WTC11 (cell line): ENCODE results near the gene ZNF892. TPM values are rescaled to one million over a fixed set of nuclear protein-coding genes. Genes with fewer than 3 reads are reported as not detected.

Experiments used
- ATAC-seq: fragments of 200-7000 bp; cut with Tn5 transposase; 2 replicates; pipeline ENCODE4 v1.10.0; 2021; ENCODE audit warnings: mild to moderate bottlenecking, moderate library complexity
- CTCF ChIA-PET: fragments of 300-600 bp; sonication (Branson Sonifier 250); formaldehyde crosslinking; loops from one replicate; lab custom pipeline; 2021; ENCODE audit warnings: antibody characterized with exemption; lab: Charles Lee
- POLR2A ChIA-PET: fragments of 350-600 bp; sonication (Branson Sonifier 250); formaldehyde crosslinking; loops from one replicate; lab custom pipeline; 2021; ENCODE audit warnings: antibody characterized with exemption; lab: Charles Lee
- DNase-seq: peaks from one replicate; pipeline ENCODE4 v3.0.0; 2021; ENCODE audit warnings: low spot score
- H3K27ac Mint-ChIP-seq: 2 replicates; pipeline ENCODE4 v1.8.0; 2021; ENCODE audit warnings: mixed read lengths
- H3K27me3 Mint-ChIP-seq: 2 replicates; pipeline ENCODE4 v1.8.0; 2021; ENCODE audit warnings: low read depth, mild to moderate bottlenecking, moderate library complexity, mixed read lengths
- H3K36me3 Mint-ChIP-seq: 2 replicates; pipeline ENCODE4 v1.8.0; 2021; ENCODE audit warnings: mixed read lengths
- H3K4me1 Mint-ChIP-seq: 2 replicates; pipeline ENCODE4 v1.8.0; 2022; ENCODE audit warnings: mixed read lengths
- H3K4me3 Mint-ChIP-seq: 2 replicates; pipeline ENCODE4 v1.8.0; 2021; ENCODE audit warnings: mild to moderate bottlenecking, moderate library complexity, mixed read lengths
- H3K9me3 Mint-ChIP-seq: 2 replicates; pipeline ENCODE4 v1.8.0; 2021; ENCODE audit warnings: mixed read lengths
- ATF1 ChIP-seq: sonication (generic); formaldehyde crosslinking; IDR thresholded peaks from 2 replicates; pipeline ENCODE4 v1.8.1; 2023; ENCODE audit warnings: mild to moderate bottlenecking, moderate library complexity, missing genetic modification reagents
- ATF3 ChIP-seq: sonication (generic); formaldehyde crosslinking; conservative IDR thresholded peaks from 2 replicates; pipeline ENCODE4 v1.8.1; 2022; ENCODE audit warnings: mild to moderate bottlenecking, missing genetic modification reagents
- CDX4 ChIP-seq: fragments of 250-450 bp; sonication (Bioruptor Pico); IDR thresholded peaks from 2 replicates; pipeline ENCODE4 v1.9.0; 2021; ENCODE audit warnings: moderate library complexity, mild to moderate bottlenecking, inconsistent platforms, borderline replicate concordance
- CREM ChIP-seq: sonication (generic); formaldehyde crosslinking; IDR thresholded peaks from 2 replicates; pipeline ENCODE4 v1.8.1; 2022; ENCODE audit warnings: mild to moderate bottlenecking, missing genetic modification reagents, moderate library complexity
- ELF4 ChIP-seq: sonication (generic); formaldehyde crosslinking; IDR thresholded peaks from 2 replicates; pipeline ENCODE4 v1.8.1; 2022; ENCODE audit warnings: low read depth, mild to moderate bottlenecking, moderate library complexity, missing genetic modification reagents
- EMX1 ChIP-seq: fragments of 250-450 bp; sonication (Bioruptor Pico); IDR thresholded peaks from 2 replicates; pipeline ENCODE4 v1.8.0; 2021; ENCODE audit warnings: mild to moderate bottlenecking
- GABPB1 ChIP-seq: sonication (generic); formaldehyde crosslinking; IDR thresholded peaks from 2 replicates; pipeline ENCODE4 v1.8.1; 2023; ENCODE audit warnings: mild to moderate bottlenecking, missing genetic modification reagents
- GTF2I ChIP-seq: fragments of 250-450 bp; sonication (Bioruptor Pico); conservative IDR thresholded peaks from 2 replicates; pipeline ENCODE4 v1.4.0; 2021; ENCODE audit warnings: mild to moderate bottlenecking
- IRF2 ChIP-seq: sonication (generic); formaldehyde crosslinking; IDR thresholded peaks from 2 replicates; pipeline ENCODE4 v1.8.0; 2022; ENCODE audit warnings: low read depth, missing genetic modification reagents, borderline replicate concordance
- JAZF1 ChIP-seq: fragments of 250-450 bp; sonication (Bioruptor Pico); IDR thresholded peaks from 2 replicates; pipeline ENCODE4 v1.9.0; 2021; ENCODE audit warnings: moderate library complexity, mild to moderate bottlenecking, inconsistent platforms
- NFATC4 ChIP-seq: fragments of 250-450 bp; sonication (Bioruptor Pico); IDR thresholded peaks from 2 replicates; pipeline ENCODE4 v1.9.0; 2021; ENCODE audit warnings: mild to moderate bottlenecking
- NFE2L1 ChIP-seq: sonication (generic); formaldehyde crosslinking; IDR thresholded peaks from 2 replicates; pipeline ENCODE4 v1.8.1; 2023; ENCODE audit warnings: missing genetic modification reagents
- NFYB ChIP-seq: sonication (generic); formaldehyde crosslinking; conservative IDR thresholded peaks from 2 replicates; pipeline ENCODE4 v1.8.0; 2022; ENCODE audit warnings: low read depth, missing genetic modification reagents
- NR1H2 ChIP-seq: sonication (generic); formaldehyde crosslinking; IDR thresholded peaks from 2 replicates; pipeline ENCODE4 v1.9.0; 2021; ENCODE audit warnings: mild to moderate bottlenecking, moderate library complexity, missing genetic modification reagents
- NR2C2 ChIP-seq: sonication (generic); formaldehyde crosslinking; IDR thresholded peaks from 2 replicates; pipeline ENCODE4 v1.8.0; 2022; ENCODE audit warnings: mild to moderate bottlenecking, missing genetic modification reagents
- RORB ChIP-seq: fragments of 250-450 bp; sonication (Bioruptor Pico); IDR thresholded peaks from 2 replicates; pipeline ENCODE4 v1.9.0; 2021; ENCODE audit warnings: mild to moderate bottlenecking
- SOX15 ChIP-seq: fragments of 250-450 bp; sonication (Bioruptor Pico); IDR thresholded peaks from 2 replicates; pipeline ENCODE4 v1.9.0; 2021; ENCODE audit warnings: mild to moderate bottlenecking
- TEAD4 ChIP-seq: sonication (generic); formaldehyde crosslinking; IDR thresholded peaks from 2 replicates; pipeline ENCODE4 v1.8.0; 2022; ENCODE audit warnings: mild to moderate bottlenecking, missing genetic modification reagents
- TP53 ChIP-seq: sonication (generic); formaldehyde crosslinking; IDR thresholded peaks from 2 replicates; pipeline ENCODE4 v1.8.1; 2023; ENCODE audit warnings: mild to moderate bottlenecking, missing genetic modification reagents
- ZNF138 ChIP-seq: sonication (generic); formaldehyde crosslinking; conservative IDR thresholded peaks from 2 replicates; pipeline ENCODE4 v1.8.1; 2022; ENCODE audit warnings: mild to moderate bottlenecking, moderate library complexity, missing genetic modification reagents
- ZNF219 ChIP-seq: sonication (generic); formaldehyde crosslinking; IDR thresholded peaks from 2 replicates; pipeline ENCODE4 v1.8.0; 2023; ENCODE audit warnings: missing genetic modification reagents, mild to moderate bottlenecking, borderline replicate concordance
- ZNF263 ChIP-seq: sonication (generic); formaldehyde crosslinking; IDR thresholded peaks from 2 replicates; pipeline ENCODE4 v1.8.1; 2022; ENCODE audit warnings: low read depth, mild to moderate bottlenecking, moderate library complexity, missing genetic modification reagents
- ZNF317 ChIP-seq: sonication (generic); formaldehyde crosslinking; IDR thresholded peaks from 2 replicates; pipeline ENCODE4 v1.8.1; 2023; ENCODE audit warnings: low read depth, mild to moderate bottlenecking, moderate library complexity, missing genetic modification reagents, borderline replicate concordance
- total RNA-seq: library from RNA; stranded (reverse); gene quantifications from 3 replicates; pipeline ENCODE4 v1.2.3, GENCODE V29; 2021
- TF ChIP-seq, protein P1 (sequence below): sonication (generic); formaldehyde crosslinking; IDR thresholded peaks from 2 replicates; pipeline ENCODE4 v1.8.1; 2023; ENCODE audit warnings: mild to moderate bottlenecking, missing genetic modification reagents, moderate library complexity
- TF ChIP-seq, protein P2 (sequence below): sonication (generic); formaldehyde crosslinking; IDR thresholded peaks from 2 replicates; pipeline ENCODE4 v1.8.1; 2022; ENCODE audit warnings: mild to moderate bottlenecking, missing genetic modification reagents, moderate library complexity, borderline replicate concordance
- TF ChIP-seq, protein P3 (sequence below): sonication (generic); formaldehyde crosslinking; IDR thresholded peaks from 2 replicates; pipeline ENCODE4 v1.8.0; 2023; ENCODE audit warnings: missing genetic modification reagents
- TF ChIP-seq, protein P4 (sequence below): sonication (generic); formaldehyde crosslinking; IDR thresholded peaks from 2 replicates; pipeline ENCODE4 v1.8.0; 2022; ENCODE audit warnings: mild to moderate bottlenecking, missing genetic modification reagents

Gene ZNF892
- total RNA-seq, 1 experiment from 2014 or later, result 9.4 TPM

DNA sequence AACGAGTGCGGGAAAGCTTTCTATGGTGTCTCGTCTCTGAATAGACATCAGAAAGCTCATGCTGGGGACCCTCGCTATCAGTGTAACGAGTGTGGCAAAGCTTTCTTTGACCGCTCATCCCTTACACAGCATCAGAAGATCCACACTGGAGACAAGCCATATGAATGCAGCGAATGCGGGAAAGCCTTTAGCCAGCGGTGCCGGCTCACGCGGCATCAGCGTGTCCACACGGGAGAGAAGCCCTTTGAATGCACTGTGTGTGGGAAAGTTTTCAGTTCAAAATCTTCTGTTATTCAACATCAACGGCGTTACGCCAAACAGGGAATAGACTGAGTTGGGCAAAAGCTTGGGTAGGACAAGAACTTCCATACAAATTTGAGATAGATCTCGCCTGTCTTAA, 25.5 kb upstream of the ZNF892 start:
- Mint-ChIP-seq H3K36me3 (peaks cover 26% of the 10 kb centered on the region), H3K27ac (no peak overlapping the region)
- ATAC-seq, result no peak
- ChIA-PET CTCF (no interaction called here), POLR2A (no interaction called here)
- TF ChIP-seq ZNF138 (CRISPR knock-in tag) (no peak), ELF4 (CRISPR knock-in tag) (no peak), ATF3 (no peak), NFYB (CRISPR knock-in tag) (no peak), IRF2 (CRISPR knock-in tag) (no peak), ZNF219 (CRISPR knock-in tag) (no peak)
- TF ChIP-seq, protein P1, sequence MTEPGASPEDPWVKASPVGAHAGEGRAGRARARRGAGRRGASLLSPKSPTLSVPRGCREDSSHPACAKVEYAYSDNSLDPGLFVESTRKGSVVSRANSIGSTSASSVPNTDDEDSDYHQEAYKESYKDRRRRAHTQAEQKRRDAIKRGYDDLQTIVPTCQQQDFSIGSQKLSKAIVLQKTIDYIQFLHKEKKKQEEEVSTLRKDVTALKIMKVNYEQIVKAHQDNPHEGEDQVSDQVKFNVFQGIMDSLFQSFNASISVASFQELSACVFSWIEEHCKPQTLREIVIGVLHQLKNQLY, result no peak
- TF ChIP-seq, protein P2, sequence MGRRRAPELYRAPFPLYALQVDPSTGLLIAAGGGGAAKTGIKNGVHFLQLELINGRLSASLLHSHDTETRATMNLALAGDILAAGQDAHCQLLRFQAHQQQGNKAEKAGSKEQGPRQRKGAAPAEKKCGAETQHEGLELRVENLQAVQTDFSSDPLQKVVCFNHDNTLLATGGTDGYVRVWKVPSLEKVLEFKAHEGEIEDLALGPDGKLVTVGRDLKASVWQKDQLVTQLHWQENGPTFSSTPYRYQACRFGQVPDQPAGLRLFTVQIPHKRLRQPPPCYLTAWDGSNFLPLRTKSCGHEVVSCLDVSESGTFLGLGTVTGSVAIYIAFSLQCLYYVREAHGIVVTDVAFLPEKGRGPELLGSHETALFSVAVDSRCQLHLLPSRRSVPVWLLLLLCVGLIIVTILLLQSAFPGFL, result no peak
- TF ChIP-seq, all 79 proteins: peak for 0
- Mint-ChIP-seq H3K4me1 (no peaks in the 10 kb centered on the region), H3K4me3 (no peak overlapping the region), H3K27me3 (no peaks in the 10 kb centered on the region), H3K9me3 (no peaks in the 10 kb centered on the region; the same call in 1 of the 2 replicates)
- DNase-seq, result no peak

GRCh38 chr2:95185197-95185596, 22.1 kb upstream of the ZNF892 start:
- no peak for TF ChIP-seq TP53 (CRISPR knock-in tag)
- TF ChIP-seq ZNF317 (CRISPR knock-in tag), result no peak
- no peak for TF ChIP-seq ATF1 (CRISPR knock-in tag)
- TF ChIP-seq JAZF1 (CRISPR knock-in tag), result no peak
- TF ChIP-seq TEAD4 (CRISPR knock-in tag), result no peak
- no peak for TF ChIP-seq GABPB1 (CRISPR knock-in tag)
- TF ChIP-seq NR1H2, result no peak
- no peak for TF ChIP-seq ZNF138 (CRISPR knock-in tag)
- TF ChIP-seq CREM, result no peak
- TF ChIP-seq EMX1 (CRISPR knock-in tag), result no peak
- no peak for TF ChIP-seq RORB
- no peak for TF ChIP-seq SOX15 (CRISPR knock-in tag)
- TF ChIP-seq NR2C2 (CRISPR knock-in tag), result no peak
- DNase-seq (no peak), ATAC-seq (no peak)
- no peak overlapping the region for H3K27ac Mint-ChIP-seq
- H3K9me3 Mint-ChIP-seq, result no peaks in the 10 kb centered on the region; the same call in 1 of the 2 replicates
- POLR2A ChIA-PET, result interaction anchor here (0.6 kb wide), 1 partner anchor 22 kb away, joined by 4 read pairs; no protein-coding TSS in a partner anchor
- H3K4me1 Mint-ChIP-seq, result no peaks in the 10 kb centered on the region
- CTCF ChIA-PET, result interaction anchor here (0.6 kb wide), 1 partner anchor 92 kb away, joined by 3 read pairs; no protein-coding TSS in a partner anchor
- H3K36me3 Mint-ChIP-seq, result peaks cover 18% of the 10 kb centered on the region
- peaks cover 9% of the 10 kb centered on the region; the same call in 1 of the 2 replicates for H3K27me3 Mint-ChIP-seq
- no peak overlapping the region for H3K4me3 Mint-ChIP-seq

- DNase-seq (no peak), ATAC-seq (no peak)
- no peaks in the 10 kb centered on the region for H3K4me1 Mint-ChIP-seq
- peaks cover 12% of the 10 kb centered on the region for H3K27me3 Mint-ChIP-seq
- no peaks in the 10 kb centered on the region; the same call in 1 of the 2 replicates for H3K9me3 Mint-ChIP-seq
- POLR2A ChIA-PET, result no interaction called here
- no peak for TF ChIP-seq JAZF1 (CRISPR knock-in tag)
- TF ChIP-seq NFATC4 (CRISPR knock-in tag), result no peak
- no peak for TF ChIP-seq GTF2I (CRISPR knock-in tag)
- no peak for TF ChIP-seq ZNF263 (CRISPR knock-in tag)
- no peak for TF ChIP-seq RORB
- TF ChIP-seq, protein P3, sequence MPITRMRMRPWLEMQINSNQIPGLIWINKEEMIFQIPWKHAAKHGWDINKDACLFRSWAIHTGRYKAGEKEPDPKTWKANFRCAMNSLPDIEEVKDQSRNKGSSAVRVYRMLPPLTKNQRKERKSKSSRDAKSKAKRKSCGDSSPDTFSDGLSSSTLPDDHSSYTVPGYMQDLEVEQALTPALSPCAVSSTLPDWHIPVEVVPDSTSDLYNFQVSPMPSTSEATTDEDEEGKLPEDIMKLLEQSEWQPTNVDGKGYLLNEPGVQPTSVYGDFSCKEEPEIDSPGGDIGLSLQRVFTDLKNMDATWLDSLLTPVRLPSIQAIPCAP (CRISPR knock-in tag), result no peak
- no peak for TF ChIP-seq CDX4 (CRISPR knock-in tag)
- TF ChIP-seq NFE2L1 (CRISPR knock-in tag), result no peak
- no peak for TF ChIP-seq ATF3
- TF ChIP-seq, protein P4, sequence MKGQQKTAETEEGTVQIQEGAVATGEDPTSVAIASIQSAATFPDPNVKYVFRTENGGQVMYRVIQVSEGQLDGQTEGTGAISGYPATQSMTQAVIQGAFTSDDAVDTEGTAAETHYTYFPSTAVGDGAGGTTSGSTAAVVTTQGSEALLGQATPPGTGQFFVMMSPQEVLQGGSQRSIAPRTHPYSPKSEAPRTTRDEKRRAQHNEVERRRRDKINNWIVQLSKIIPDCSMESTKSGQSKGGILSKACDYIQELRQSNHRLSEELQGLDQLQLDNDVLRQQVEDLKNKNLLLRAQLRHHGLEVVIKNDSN, result no peak
- no peak overlapping the region for H3K4me3 Mint-ChIP-seq
- CTCF ChIA-PET, result interaction anchor here (0.6 kb wide), 1 partner anchor 91 kb away, joined by 3 read pairs; no protein-coding TSS in a partner anchor
- peaks cover 12% of the 10 kb centered on the region for H3K36me3 Mint-ChIP-seq
- H3K27ac Mint-ChIP-seq, result no peak overlapping the region
These were observed 21.3 kb upstream of the ZNF892 start for GRCh38 chr2:95185973-95186372.
